Mesodermal cell (in vitro differentiated cells): ENCODE results near the gene ATP7A.

Experiments used
- H3K27ac ChIP-seq: 2 replicates; pipeline ENCODE4 v1.7.0; 2013; ENCODE audit warnings: mild to moderate bottlenecking, low read depth, low read length, moderate library complexity; ENCODE audit not compliant: severe bottlenecking
- H3K36me3 ChIP-seq: 2 replicates; pipeline ENCODE4 v1.7.1; 2013; ENCODE audit warnings: mild to moderate bottlenecking, low read length, moderate library complexity; ENCODE audit not compliant: control insufficient read depth, insufficient read depth
- H3K4me1 ChIP-seq: one replicate; pipeline ENCODE4 v1.7.1; 2013; ENCODE audit warnings: mild to moderate bottlenecking, low read length; ENCODE audit not compliant: insufficient read depth, control insufficient read depth, poor library complexity, severe bottlenecking
- H3K4me3 ChIP-seq: 2 replicates; pipeline ENCODE4 v1.7.0; 2013; ENCODE audit warnings: low read length, control low read depth, mild to moderate bottlenecking; ENCODE audit not compliant: insufficient read depth, poor library complexity, severe bottlenecking; ENCODE audit errors: extremely low read depth
- H3K9me3 ChIP-seq: 2 replicates; pipeline ENCODE4 v1.7.1; 2013; ENCODE audit warnings: mild to moderate bottlenecking, low read length, moderate library complexity; ENCODE audit not compliant: control insufficient read depth
- WGBS, 2 experiments: methylation state at CpG; one replicate each; pipeline ENCODE4 v1.1.5; 2013; ENCODE audit warnings: missing lambda C conversion rate in 2 of 2; ENCODE audit not compliant: insufficient coverage in 2 of 2; 5-methylcytosine and 5-hydroxymethylcytosine counted together

ATP7A gene

GRCh38 chrX:77967631-77968030, 57.1 kb downstream of the ATP7A start:
- H3K4me1 ChIP-seq, result no peaks in the 10 kb centered on the region
- WGBS, 2 experiments, result no CpG with 5 or more reads among the region's 1 CpG
- H3K27ac ChIP-seq, result no peak overlapping the region
- no peak overlapping the region for H3K4me3 ChIP-seq
- no peaks in the 10 kb centered on the region for H3K9me3 ChIP-seq
- H3K36me3 ChIP-seq, result no peaks in the 10 kb centered on the region

DNA sequence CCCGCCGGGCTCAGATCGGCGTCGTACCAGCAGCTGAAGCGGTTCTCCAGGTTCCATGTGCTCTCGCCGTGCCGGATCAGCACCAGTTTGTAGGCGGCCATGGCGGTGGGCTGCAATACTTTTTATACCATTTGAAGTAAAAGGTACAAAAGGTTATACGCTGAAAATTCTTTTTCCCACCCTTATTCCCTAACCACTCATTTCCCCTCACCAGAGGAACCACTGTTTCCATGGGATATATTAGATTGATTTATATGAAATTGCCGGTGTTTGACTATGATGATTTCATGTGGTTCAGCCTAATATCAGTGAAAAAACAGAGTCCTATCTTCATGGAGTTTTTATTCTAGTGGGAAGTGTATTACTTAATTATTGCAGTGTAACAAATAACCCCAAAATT, 59.0 kb downstream of the ATP7A start, which contains the start of gene PGAM4:
Gene PGAM4, minus strand, starts transcription at position 101 of the 400 bp plus-strand sequence. Its CDS starts 0 bp downstream, at position 101.
- H3K27ac ChIP-seq, result no peak within 1 kb of the TSS
- H3K9me3 ChIP-seq, result no peaks in the 10 kb centered on the region
- H3K4me3 ChIP-seq, result no peak within 1 kb of the TSS
- H3K4me1 ChIP-seq, result no peaks in the 10 kb centered on the region
- 94 to 100% methylated on average over 1 to 8 of the region's 13 CpGs for WGBS, 2 experiments
- H3K36me3 ChIP-seq, result no peaks in the 10 kb centered on the region

DNA sequence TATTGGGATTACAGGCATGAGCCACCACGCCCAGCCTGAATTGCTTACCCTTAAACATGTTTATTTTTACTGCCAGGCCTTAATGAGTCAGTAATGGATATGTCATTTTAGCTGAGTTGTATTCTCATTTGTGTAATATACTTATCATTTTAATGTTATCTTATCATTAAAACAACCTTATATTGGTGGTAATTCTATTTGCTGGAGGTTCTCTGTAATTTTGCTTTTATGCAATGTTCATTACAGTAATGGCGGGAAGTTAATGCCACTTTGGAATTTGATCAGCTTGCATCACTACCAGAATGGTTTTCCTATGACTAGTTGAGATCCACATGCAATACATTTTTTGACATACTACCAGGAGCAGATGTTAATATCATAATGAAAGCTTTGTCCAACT, 65.3 kb downstream of the ATP7A start:
- no peak overlapping the region for H3K4me3 ChIP-seq
- 80% methylated on average over 1 of the region's 2 CpGs; no CpG with 5 or more reads in 1 of the 2 experiments for WGBS, 2 experiments
- H3K27ac ChIP-seq, result no peak overlapping the region
- no peaks in the 10 kb centered on the region for H3K4me1 ChIP-seq
- no peaks in the 10 kb centered on the region for H3K36me3 ChIP-seq
- H3K9me3 ChIP-seq, result no peaks in the 10 kb centered on the region

- Histone ChIP-seq H3K9me3 (no peaks in the 10 kb centered on the region), H3K4me1 (no peaks in the 10 kb centered on the region), H3K27ac (no peak overlapping the region), H3K4me3 (no peak overlapping the region), H3K36me3 (no peaks in the 10 kb centered on the region)
These were observed 66.6 kb downstream of the ATP7A start for GRCh38 chrX:77977095-77977494.

GRCh38 chrX:77977518-77977917, 67.0 kb downstream of the ATP7A start:
- no peaks in the 10 kb centered on the region for H3K36me3 ChIP-seq
- no peak overlapping the region for H3K4me3 ChIP-seq
- H3K27ac ChIP-seq, result no peak overlapping the region
- no peaks in the 10 kb centered on the region for H3K4me1 ChIP-seq
- no peaks in the 10 kb centered on the region for H3K9me3 ChIP-seq
- no CpG with 5 or more reads among the region's 1 CpG for WGBS, 2 experiments

DNA sequence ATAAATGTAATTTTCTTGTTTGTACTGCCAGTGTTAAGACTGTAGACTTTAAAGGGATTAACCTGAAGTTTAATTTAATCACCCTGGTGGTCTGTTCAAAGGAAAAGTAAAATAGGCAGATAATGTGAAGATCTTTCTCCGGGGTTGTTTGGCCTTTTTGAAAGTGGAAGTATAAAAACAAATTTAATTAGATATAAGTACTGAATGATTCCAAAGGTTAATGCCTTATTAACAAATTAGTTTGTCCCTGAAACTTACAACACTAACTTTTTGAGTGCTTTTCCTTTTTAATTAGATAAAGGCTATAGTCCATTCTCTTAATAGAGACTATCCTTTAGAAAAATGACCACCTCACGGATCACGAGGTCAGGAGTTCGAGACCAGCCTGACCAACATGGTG, 69.4 kb downstream of the ATP7A start:
- Histone ChIP-seq H3K27ac (no peak overlapping the region), H3K4me3 (no peak overlapping the region), H3K4me1 (no peaks in the 10 kb centered on the region), H3K36me3 (no peaks in the 10 kb centered on the region), H3K9me3 (no peaks in the 10 kb centered on the region)
- no CpG with 5 or more reads among the region's 4 CpGs for WGBS, 2 experiments

GRCh38 chrX:78011846-78012245, 101.4 kb downstream of the ATP7A start:
- Histone ChIP-seq H3K4me3 (no peak overlapping the region), H3K9me3 (no peaks in the 10 kb centered on the region)
- no CpG with 5 or more reads among the region's 1 CpG for WGBS, 2 experiments

DNA sequence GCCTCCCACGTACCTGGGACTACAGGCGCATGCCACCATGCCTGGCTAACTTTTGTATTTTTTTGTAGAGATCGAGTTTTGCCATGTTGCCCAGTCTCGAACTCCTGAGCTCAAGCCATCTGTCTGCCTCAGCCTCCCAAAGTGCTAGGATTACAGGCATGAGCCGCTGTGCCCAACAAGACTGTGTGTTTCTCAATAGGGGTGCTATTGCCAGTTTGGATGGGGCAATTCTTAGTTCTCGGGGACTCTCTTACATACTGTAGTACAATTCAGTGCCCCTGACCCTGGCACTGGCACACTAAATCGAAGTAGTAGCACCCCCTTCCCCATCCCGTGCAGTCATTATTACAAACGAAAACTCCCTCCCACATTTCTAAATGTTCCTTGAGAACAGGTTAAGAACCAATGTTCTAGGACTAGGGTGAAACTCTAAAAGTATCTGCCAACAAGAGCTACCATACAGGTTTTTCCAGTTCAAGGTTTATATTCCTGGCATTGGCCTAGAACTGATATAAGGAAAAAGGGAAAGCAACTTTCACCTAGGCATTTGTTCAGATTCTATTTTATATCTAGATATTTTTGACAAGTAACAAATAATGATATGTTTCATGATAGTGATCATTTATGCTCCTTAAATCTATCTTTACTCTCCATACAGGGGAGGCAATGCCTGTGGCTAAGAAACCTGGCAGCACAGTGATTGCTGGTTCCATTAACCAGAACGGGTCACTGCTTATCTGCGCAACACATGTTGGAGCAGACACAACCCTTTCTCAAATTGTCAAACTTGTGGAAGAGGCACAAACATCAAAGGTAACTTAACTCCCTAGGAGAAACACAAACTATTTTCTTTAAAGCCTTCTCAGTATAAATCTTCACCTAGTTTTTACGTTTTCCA, 109.3 kb downstream of the ATP7A start:
- no peaks in the 10 kb centered on the region for H3K36me3 ChIP-seq
- WGBS, 2 experiments, result 79 to 100% methylated on average over 1 to 3 of the region's 12 CpGs
- no peaks in the 10 kb centered on the region for H3K4me1 ChIP-seq
- no peak overlapping the region for H3K27ac ChIP-seq
- no peak overlapping the region for H3K4me3 ChIP-seq
- H3K9me3 ChIP-seq, result no peaks in the 10 kb centered on the region

More at GRCh38 chrX:78011846-78012245, 101.4 kb downstream of the ATP7A start:
- H3K36me3 ChIP-seq, result no peaks in the 10 kb centered on the region
- H3K4me1 ChIP-seq, result no peaks in the 10 kb centered on the region
- no peak overlapping the region for H3K27ac ChIP-seq

- WGBS, 2 experiments, result 64 to 84% methylated on average over 4 to 5 of the region's 7 CpGs
- H3K36me3 ChIP-seq, result no peaks in the 10 kb centered on the region
- no peaks in the 10 kb centered on the region for H3K9me3 ChIP-seq
- no peak overlapping the region for H3K27ac ChIP-seq
- H3K4me3 ChIP-seq, result no peak overlapping the region
- H3K4me1 ChIP-seq, result no peaks in the 10 kb centered on the region
These were observed 114.0 kb downstream of the ATP7A start for GRCh38 chrX:78024349-78025059.

DNA sequence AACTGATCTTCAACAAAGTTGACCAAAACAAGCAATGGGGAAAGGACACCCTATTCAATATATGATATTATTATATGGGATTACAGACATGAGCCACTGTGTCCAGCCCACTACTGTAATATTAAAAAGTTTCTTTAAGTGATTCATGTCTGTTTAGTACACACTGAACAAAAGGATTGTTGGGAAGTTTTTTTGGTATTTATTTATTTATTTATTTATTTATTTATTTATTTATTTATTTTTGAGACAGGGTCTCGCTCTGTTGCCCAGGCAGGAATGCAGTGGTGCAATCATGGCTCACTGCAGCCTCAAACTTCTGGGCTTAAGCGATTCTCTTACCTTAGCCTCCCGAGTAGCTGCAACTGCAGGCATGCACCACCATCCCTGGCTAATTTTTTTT, 117.3 kb downstream of the ATP7A start:
- Histone ChIP-seq H3K4me1 (no peaks in the 10 kb centered on the region), H3K9me3 (no peaks in the 10 kb centered on the region), H3K36me3 (no peaks in the 10 kb centered on the region), H3K4me3 (no peak overlapping the region), H3K27ac (no peak overlapping the region)
- 100% methylated on average over 3 of the region's 3 CpGs; no CpG with 5 or more reads in 1 of the 2 experiments for WGBS, 2 experiments

GRCh38 chrX:78029663-78030062, 119.2 kb downstream of the ATP7A start:
- WGBS, 2 experiments, result no CpG with 5 or more reads among the region's 2 CpGs
- Histone ChIP-seq H3K4me3 (no peak overlapping the region), H3K4me1 (no peaks in the 10 kb centered on the region), H3K36me3 (no peaks in the 10 kb centered on the region), H3K9me3 (no peaks in the 10 kb centered on the region), H3K27ac (no peak overlapping the region)
